IPS DF 4.7 (cell line): Measurements from ENCODE around the gene FCHSD2.
A peak's percentile ranks its signal among the peaks of the same experiment; 100 is the strongest.

Source experiments
- DNase-seq: peaks from one replicate; pipeline ENCODE4 v3.0.0-alpha.2; 2013; ENCODE audit warnings: low spot score; ENCODE audit errors: extremely low read depth

FCHSD2 gene

GRCh38 chr11:72972496-72973128 lies 169.5 kb downstream of the FCHSD2 start:
- no peak for DNase-seq

- DNase-seq, result no peak
These were observed 170.7 kb downstream of the FCHSD2 start for GRCh38 chr11:72971192-72971967.

GRCh38 chr11:72970557-72971118 lies 171.5 kb downstream of the FCHSD2 start:
- no peak for DNase-seq

GRCh38 chr11:72969894-72970335 lies 172.2 kb downstream of the FCHSD2 start:
- DNase-seq, result no peak

- no peak for DNase-seq
These were observed 173.7 kb downstream of the FCHSD2 start for GRCh38 chr11:72968390-72968789.

- DNase-seq, result no peak
These were observed 176.4 kb downstream of the FCHSD2 start for GRCh38 chr11:72965672-72966071.

GRCh38 chr11:72962717-72963116 lies 179.4 kb downstream of the FCHSD2 start:
- DNase-seq, result no peak

GRCh38 chr11:72962084-72962483 lies 180.0 kb downstream of the FCHSD2 start:
- DNase-seq, result no peak

- no peak for DNase-seq
These were observed 182.0 kb downstream of the FCHSD2 start for GRCh38 chr11:72959998-72960731.

DNA sequence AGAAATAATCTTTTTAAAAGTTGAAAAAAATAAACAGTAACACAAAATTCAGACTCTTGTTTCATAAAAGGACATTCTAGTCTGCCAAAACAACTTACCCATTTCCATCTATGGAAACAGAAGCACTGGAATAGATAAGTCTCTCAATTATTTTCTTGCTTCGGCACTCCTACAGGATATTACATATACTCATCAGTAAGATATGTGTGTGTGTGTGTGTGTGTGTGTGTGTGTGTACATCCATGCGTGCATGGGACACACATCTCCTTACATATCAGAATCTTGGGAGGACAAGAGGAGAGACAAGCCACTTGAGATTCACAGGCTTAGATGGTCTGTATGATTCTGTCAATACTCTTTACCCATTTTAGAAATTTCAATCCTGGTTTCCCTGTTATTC lies 183.3 kb downstream of the FCHSD2 start:
- DNase-seq, result no peak

DNA sequence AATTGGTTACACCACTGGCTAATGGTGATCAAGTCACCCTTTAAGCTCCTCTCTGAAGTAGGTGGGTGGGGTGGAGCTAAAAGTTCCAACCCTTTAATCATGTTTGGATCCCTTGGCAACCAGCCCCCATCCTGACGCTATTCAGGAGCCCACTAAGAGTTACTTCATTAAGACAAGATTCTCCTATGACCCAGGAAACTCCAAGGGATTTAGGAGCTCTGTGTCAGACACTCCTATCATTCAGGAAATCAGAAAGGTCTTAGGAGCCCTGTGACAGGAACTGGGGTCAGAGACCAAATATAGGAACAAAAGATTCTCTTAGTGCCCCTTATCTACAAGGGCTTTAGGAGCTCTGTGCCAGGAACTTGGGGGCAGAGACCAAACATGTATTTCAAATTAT lies 186.7 kb downstream of the FCHSD2 start:
- no peak for DNase-seq

GRCh38 chr11:72954860-72955259 lies 187.3 kb downstream of the FCHSD2 start:
- no peak for DNase-seq

DNA sequence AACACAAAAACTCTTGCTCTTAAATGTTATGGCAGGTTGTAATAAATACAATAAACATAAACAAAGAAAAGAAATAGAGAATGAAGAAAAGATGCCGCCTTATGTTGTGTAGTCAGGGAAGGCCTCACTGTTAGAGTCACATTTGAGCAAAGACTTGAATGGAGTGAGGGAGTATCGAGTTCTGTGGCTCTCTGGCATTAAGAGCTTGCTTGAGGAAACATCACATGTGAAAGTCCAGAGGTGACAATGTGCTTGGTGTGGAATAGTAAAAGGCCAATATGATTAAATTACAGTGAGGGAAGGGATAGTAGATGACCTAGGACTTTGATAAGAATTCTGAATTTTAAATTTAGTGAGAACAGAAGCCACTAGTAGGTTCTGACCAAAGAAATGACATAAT lies 188.5 kb downstream of the FCHSD2 start:
- no peak for DNase-seq

DNA sequence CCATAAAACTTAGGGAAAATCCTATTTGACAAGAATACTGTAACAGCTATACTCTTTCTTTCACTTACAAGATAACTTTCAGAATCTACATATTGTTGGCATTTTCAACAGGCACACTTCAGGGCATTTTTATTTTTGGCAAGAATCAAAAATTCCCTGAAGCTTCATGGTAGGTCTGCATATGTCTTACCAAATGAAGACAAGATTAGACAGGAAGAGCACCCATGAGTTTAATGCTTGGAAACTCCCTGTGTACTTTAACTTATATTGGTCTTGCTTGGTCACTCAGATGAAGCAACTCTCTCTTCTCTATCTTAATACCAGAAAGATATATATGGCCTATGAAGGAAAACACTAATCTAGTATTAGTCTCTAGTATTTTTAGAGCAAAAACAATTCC lies 190.2 kb downstream of the FCHSD2 start:
- no peak for DNase-seq

GRCh38 chr11:72951193-72951592 lies 190.9 kb downstream of the FCHSD2 start:
- no peak for DNase-seq

DNA sequence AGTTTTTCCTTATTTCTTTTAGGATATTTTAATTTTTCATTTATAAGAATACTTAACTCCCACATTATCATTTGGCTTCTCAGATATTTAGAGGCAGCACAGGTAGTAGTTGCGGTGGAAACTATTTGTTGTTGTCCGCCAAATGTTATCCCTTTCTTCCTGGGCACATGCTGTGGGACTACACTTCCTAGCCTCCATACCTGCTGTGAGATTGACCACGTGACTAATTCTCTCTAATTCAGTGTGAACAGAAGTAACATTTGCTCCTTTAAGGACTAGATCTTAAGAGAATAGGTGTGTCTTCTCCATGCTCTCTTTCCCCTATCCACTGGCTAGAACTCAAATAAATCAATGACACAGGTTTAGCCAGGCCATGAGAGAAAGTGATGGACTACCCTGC lies 191.4 kb downstream of the FCHSD2 start:
- peak; percentile 36 for DNase-seq

DNA sequence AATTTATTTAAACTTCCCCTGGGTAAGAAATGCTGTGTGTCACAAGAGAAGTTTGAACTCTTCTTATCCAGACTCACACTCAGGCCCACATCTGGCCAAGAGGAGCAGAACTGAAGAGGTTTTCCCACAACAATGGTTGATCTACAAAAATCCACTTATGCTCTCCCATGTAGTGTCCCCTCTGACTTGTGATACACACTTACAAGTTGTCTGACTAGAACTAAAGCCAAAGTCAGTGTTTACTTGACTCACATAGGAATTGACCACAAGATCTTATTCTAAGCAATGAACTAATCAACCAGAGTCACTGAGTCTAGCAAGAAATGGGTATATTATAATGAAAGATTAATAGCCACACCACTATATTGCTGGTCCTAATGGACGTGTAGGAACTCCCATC lies 194.9 kb downstream of the FCHSD2 start:
- no peak for DNase-seq

DNA sequence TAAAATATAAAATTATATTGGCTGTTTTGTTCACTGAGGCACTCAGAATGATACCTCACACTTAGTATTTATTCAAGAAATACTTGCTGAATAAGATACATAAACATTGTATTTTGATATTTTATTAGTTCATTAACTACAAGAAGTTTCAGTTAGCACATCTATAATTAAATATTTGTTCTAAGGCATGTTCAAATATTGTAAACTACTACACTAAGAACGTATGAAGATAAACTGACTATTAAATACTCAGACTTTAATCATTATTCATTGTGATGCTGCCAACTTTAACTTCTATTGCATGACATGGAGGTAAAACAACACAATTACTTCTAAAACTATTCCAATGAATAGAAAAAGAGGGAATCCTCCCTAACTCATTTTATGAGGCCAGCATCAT lies 198.5 kb downstream of the FCHSD2 start:
- no peak for DNase-seq

DNA sequence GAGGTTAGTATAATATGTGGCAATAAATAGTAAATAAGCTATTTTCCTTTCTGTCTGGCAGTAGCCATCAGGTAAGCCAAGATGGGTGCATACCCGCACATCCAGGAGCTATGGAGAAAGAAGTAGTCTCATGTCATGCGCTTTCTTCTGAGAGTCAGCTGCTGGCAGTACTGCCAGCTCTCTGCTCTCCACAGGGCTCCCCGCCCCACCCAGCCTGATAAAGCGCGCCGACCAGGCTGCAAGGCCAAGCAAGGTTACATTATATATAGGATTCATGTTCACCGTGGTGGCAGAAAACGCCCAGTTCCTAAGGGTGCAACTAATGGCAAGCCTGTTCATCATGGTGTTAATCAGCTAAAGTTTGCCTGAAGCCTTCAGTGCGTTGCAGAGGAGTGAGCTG lies 201.7 kb downstream of the FCHSD2 start:
- no peak for DNase-seq

DNA sequence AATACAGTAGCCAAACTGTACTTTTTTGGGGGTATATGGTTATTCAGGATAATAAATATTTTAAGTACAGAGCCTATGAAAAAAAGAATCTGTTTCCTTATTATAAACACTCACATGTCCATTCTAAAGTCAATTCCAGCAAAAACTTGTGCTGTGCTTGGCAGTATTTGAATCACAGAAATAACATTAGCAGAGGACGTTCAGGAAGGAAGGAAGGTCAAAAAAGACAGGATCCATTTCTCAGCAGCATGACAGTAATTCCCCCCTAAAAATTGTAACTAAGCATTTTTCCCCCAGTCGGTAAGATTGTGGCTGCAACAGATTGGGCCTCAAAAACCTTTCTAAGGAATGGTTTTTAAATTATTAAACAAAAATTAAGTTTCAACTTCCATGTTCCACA lies 203.1 kb downstream of the FCHSD2 start:
- DNase-seq, result no peak

GRCh38 chr11:72937439-72937838 lies 204.7 kb downstream of the FCHSD2 start:
- DNase-seq, result no peak

GRCh38 chr11:72935700-72936099 lies 206.4 kb downstream of the FCHSD2 start:
- no peak for DNase-seq
